Inflammatory macrophage treated with lipopolysaccharide for 4 hours (primary cell): ENCODE data around the gene ELF2.
"Not testable (repeated sequence)": the region's sequence is repeated elsewhere in the genome, so short reads cannot be mapped to it uniquely, and the experiment has no call there.

Experiments
- DNase-seq: peaks from one replicate; pipeline ENCODE4 v3.0.0-alpha.2; 2020

The ELF2 gene

GRCh38 chr4:139076016-139076744 lies 100.8 kb downstream of the ELF2 start:
- DNase-seq: no peak

GRCh38 chr4:139060591-139060990 lies 116.4 kb downstream of the ELF2 start:
- DNase-seq: no peak

- not testable (repeated sequence) for DNase-seq
Observed at GRCh38 chr4:139059026-139059425, 118.0 kb downstream of the ELF2 start.

- DNase-seq: no peak
Observed at GRCh38 chr4:139054791-139055505, 122.1 kb downstream of the ELF2 start.

DNA sequence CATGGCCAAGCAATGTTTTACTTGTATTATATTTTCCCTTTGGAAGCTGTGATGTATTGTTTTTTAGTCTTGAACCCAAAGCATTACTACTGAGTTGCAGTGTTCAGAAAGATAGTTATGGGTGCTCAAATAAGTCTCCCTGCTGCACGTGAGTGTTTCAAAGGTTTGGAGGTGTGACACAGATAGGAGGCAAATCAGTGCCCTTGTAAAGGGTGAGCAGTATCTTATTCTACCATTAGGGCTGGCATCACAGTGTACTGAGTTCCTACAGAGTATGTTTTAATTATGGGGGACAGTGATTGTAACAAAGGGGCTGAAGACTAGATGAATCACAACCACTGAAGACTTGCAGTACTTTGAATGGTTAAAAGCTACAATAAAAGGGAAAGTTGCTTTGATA lies 123.1 kb downstream of the ELF2 start:
- no peak for DNase-seq

DNA sequence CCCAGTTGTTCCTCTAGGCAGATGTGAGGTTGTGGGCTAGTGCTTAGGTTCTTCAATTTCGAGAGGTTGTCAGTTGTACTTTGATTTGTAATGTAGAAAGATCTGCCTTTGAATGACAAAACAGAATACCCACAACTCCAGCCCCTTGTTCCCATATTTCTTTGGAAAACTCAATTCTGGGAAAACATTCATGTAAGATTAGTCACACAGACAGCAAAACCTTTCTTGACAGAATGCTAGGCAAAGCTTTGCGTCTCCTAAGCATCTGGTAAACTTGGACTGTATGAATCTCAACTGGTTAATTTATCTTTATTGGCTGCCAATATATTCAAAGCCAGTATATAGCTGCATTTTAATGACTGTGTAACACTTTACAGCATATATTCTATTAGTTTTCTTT lies 126.6 kb downstream of the ELF2 start:
- DNase-seq: no peak

GRCh38 chr4:139048026-139048425 lies 129.0 kb downstream of the ELF2 start:
- DNase-seq: no peak

- DNase-seq: no peak
Observed at GRCh38 chr4:139044291-139044690, 132.7 kb downstream of the ELF2 start.

- DNase-seq: no peak
Observed at GRCh38 chr4:139042981-139043460, 134.0 kb downstream of the ELF2 start.

DNA sequence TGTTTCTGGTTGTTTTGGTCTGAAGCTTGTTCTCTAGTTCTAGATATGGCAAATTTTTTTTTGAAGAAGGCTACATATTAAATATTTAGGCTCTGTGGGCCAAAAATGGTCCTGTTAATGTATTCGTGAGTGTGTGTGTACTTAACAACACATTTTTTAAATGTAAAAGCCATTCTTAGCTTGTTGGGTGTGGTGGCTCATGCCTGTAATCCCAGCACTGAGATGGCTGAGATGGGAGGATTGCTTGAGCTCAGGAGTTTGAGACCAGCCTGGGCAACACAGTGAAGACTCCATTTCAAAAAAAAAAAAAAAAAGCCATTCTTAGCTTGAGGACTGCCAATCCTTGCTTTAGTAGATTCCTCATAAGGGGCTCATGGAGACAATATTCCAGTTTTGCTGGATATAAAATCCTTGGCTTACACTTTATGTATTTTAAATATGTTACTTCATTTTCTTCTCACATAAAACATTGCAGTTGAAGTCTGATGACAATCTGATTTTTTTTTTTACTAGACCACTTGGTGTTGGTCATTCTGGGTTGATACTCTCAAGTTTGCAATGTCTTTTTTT lies 138.1 kb downstream of the ELF2 start:
- no peak for DNase-seq

- no peak for DNase-seq
Observed at GRCh38 chr4:139036885-139037284, 140.1 kb downstream of the ELF2 start.

DNA sequence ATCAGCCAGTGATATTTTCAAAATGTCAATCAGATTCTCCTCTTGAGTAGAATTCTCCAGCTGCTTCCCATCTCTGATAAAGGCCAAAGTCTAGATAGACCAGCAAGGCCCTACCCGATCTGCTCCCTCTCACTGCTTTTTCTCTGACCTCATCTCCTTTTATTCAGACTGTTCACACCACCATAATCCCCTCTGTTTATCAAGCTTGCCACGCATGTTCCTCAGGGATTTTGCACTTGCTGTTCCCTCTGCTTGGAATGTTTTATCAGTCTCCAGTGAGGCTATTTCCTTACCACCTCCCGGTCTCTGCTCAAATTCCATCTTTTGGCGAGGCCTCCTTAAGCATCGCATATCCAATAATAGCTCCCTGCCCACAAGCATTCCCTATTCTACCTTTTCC lies 141.4 kb downstream of the ELF2 start:
- DNase-seq: no peak

GRCh38 chr4:139030614-139031235 lies 146.3 kb downstream of the ELF2 start:
- peak; percentile 73 for DNase-seq

DNA sequence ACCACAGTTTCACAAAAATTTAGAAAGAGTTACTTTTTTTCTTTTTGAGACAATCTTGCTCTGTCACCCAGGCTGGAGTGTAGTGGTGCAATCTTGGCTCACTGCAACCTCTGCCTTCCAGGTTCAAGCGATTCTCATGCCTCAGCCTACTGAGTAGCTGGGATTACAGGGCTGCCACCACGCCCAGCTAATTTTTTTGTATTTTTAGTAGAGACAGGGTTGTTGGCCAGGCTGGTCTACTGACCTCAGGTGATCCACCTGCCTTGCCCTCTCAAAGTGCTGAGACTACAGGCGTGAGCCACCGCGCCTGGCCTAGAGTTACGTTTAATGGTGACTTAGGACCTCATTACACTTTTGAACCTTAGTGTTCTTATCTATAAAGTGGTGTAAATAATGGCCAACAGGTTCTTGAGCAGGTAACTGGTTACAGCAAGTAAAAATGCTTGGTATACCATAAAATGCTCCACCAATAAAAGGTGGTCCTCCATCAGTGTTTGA lies 147.1 kb downstream of the ELF2 start:
- not testable (repeated sequence) for DNase-seq

DNA sequence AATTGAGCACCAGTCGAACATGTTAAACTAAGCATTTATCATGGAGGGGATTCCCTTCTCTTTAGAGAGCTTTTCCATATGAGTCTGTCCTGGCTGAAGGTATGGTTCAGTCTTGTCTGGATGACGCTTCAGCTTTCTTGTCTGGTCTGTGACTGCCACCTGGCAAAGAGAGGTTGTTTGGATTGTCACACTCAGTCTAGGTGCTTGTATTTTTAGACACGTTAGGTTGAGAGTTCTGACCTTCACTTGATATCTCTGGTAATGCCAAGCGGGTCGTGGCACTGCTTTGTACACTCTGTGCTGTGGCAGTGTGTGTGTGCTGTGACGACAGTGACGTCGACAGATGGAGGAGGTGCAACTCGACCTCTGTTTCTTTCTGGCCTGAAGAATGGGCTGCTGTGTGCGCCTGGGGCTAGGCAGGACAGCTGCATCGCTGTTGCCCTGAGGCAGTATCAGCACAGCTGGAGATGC lies 148.8 kb downstream of the ELF2 start:
- no peak for DNase-seq

- DNase-seq: no peak
Observed at GRCh38 chr4:139027776-139028175, 149.2 kb downstream of the ELF2 start.

GRCh38 chr4:139025841-139026240 lies 151.2 kb downstream of the ELF2 start:
- no peak for DNase-seq

DNA sequence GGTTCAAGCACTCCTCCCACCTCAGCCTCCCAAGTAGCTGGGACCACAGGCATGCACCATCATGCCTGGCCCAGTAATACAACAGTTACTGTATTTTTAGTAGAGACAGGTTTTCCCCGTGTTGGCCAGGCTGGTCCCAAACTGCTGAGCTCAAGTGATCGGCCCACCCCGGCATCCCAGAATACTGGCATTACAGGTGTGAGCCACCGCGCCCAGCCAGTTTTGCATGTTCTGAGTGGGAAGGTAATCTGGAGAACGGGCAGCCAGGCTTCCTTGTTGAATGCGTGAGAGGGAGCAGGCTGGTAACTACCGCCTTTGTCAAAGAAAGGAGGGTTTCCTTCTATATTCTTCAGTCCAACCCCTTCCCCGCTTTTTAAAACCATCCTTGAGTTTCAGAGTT lies 152.3 kb downstream of the ELF2 start:
- no peak for DNase-seq

DNA sequence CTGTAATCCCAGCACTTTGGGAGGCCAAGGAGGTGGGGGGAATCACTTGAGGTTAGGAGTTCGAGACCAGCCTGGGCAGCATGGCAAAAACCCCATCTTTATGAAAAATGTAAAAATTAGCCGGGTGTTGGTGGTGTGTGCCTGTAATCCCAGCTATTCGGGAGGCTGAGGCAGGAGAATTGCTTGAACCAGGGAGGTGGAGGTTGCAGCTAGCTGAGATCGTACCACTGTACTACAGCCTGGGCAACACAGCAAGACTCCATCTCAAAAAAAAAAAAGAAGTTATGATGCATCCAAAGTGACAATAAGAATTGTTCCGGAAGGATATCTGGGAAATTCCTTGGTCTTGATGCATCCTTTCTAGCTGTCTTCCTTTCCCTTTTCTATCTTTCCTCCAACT lies 154.2 kb downstream of the ELF2 start:
- no peak for DNase-seq

DNA sequence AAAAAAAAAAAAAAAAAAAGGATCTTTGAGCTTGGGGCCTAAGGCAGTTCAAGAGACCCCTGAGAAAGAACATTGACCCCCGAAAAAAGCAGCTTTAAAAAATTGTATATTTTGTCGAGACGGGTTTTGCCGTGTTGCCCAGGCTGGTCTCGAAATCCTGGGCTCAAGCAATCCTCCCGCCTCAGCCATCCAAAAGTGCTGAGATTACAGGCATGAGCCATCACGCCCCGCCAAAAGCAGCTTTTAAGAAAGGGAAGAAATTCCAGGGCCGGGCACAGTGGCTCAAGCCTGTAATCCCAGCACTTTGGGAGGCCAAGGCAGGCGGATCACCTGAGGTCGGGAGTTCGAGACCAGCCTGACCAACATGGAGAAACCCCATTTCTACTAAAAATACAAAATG lies 155.9 kb downstream of the ELF2 start:
- not testable (repeated sequence) for DNase-seq

GRCh38 chr4:139020384-139020783 lies 156.6 kb downstream of the ELF2 start:
- DNase-seq: no peak

DNA sequence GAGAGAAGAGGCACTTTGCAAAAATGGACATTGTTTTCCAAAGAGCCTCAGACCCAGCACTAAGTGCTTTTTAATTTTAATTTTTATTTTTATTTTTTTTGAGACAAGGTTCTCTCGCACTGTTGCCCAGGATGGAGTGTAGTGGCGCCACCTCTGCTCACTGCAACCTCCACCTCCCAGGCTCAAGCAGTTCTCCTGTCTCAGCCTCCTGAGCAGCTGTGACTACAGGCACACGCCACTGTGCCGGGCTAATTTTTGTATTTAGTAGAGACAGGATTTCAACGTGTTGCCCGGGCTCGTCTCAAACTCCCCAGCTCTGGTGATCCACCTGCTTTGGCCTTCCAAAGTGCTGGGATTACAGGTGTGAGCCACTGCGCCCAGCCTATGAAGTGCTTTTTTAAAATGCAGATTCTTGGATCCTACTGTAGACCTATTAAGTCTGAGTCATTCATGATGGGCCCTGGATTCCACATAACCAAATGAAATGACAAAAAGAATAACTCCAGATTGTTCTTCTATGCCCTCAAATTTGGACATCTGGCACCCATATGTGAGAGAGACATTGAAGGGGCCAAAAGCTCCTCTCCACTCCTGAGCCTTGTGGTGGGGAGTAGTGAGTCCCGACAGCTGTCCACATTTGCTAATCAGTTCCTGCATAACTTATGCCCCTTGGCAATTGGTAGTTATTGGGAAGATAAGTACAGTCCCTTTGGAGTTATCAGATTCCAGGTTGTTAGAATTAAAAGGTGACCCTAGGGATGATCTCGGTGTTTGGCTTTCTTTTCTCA lies 157.9 kb downstream of the ELF2 start:
- DNase-seq: no peak
